HuH-7 (cell line): ENCODE results near the gene SNX12.
"Not testable (repeated sequence)": the region's sequence is repeated elsewhere in the genome, so short reads cannot be mapped to it uniquely, and the experiment has no call there.

Experiments used
- DNase-seq: peaks from one replicate; pipeline ENCODE4 v3.0.0; 2011; ENCODE audit warnings: low spot score

Gene SNX12

GRCh38 chrX:71091263-71091662, 23.1 kb upstream of the SNX12 start:
- DNase-seq, result no peak

GRCh38 chrX:71085900-71086299, 17.8 kb upstream of the SNX12 start:
- DNase-seq, result no peak

DNA sequence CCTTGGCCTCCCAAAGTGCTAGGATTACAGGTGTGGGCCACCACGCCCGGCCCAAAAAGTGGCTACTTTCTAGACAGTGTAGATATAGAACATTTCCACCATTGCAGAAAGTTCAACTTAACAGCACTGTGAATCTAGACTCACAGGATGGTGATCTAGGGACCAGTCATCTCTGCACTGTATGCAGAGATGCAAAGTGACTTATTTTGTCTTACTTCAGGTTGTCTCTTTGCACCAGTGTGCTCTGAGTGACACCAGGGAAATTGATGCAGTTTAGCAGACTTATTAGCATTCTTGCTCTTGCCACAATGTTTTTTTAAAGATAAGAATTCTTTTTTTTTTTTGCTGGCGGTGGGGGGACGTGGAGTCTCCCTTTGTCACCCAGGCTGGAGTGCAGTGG, 14.7 kb upstream of the SNX12 start:
- no peak for DNase-seq

DNA sequence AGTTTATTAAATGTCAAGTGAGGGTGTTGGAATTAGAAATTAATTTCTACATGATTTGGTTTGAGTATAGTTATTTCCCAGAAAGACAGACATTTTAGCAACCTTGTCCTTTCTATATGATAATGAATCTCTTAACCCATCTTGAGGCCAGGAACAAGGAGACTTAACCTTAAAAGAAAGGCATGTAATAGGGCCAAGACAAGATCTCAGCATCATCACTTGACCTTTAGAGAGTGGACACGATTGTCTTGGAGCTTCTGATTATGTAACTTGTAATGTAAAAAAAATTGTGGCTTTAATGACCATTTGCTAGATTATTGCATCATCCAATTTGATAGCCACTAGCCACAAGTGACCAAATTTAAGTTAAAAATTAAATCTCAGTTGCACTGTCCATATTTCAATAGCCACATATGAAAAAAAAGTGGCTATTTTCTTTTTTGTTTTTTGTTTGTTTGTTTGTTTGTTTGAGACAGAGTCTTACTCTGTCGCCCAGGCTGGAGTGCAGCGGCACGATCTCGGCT, 14.1 kb upstream of the SNX12 start:
- DNase-seq, result no peak

DNA sequence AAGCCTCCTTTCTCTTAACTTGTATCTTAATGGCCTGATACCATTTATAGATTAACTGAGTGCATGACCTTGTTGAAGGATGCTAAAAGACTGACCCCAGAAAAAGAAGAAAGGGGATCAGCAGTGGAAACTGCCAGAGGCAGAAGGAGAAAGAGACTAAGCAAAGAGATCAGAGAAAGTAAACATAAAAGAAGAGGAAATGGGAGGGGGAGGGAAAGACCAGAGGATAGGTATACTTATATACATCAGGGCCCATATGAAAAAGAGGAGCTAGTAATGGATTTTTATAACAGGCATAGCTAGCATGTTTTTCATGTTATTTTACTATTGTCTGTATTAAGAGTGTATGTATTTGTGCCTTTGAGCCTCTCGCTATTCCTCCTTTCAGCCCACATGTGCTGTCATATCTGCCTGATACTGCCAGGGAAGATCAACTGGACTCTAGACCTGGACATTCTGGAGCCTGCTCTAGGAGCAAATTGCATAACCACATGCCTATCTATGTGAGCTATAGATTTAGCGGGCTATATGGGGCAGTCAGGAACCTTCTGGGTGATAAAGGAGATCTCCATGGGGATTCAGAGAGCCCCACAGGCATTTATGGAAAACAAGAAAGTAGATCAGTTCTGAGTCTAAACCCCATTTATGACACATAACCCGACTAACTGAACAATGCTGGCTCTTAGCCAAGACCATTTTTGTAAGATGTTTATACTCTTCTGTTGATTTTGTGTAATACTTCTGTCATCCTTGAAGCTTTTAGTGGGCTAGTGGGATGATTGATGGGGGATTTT, 13.4 kb upstream of the SNX12 start:
- no peak for DNase-seq

- DNase-seq, result no peak
These were observed 2.4 kb upstream of the SNX12 start for GRCh38 chrX:71070531-71070930.

GRCh38 chrX:71067712-71068043, 456 bp downstream of the SNX12 start:
- DNase-seq, result no peak

DNA sequence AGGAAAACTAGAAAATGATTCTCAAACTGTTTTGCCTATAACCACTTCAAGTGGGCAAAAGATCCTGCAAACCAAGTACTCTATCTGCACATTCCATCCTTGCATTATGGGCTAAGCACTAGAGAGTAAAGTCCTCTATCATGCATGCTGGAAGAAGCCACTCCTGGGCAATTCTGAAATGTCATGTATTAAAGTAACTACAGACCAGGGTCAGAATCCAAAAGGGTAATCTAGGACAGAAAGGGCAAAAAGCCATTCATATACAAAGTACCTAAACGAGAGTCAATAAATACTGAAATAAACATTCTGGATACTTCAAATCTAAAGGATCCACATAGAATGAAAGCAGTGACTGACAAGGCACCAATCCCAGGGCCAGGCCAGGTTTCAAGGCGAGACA, 1.0 kb downstream of the SNX12 start:
- DNase-seq, result no peak

DNA sequence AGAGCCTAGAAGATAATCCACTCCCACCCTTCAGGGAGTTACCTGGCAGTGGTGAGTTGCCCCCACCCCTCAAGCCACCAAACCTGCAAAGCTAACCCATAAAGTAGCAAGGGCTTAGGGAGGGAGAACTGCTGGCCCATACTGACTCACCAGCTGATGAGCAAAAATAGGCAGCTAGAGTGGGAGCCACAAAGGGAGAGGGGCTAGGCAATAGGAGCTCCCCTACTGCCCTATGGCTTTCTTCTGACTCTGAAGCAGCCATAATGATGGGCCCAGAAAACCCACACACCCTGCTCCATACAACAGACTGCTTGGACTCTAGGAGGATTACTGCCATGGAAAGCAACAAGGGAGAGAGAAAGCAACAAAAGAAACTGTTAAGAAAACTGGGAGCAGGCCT, 8.0 kb downstream of the SNX12 start:
- DNase-seq, result no peak

DNA sequence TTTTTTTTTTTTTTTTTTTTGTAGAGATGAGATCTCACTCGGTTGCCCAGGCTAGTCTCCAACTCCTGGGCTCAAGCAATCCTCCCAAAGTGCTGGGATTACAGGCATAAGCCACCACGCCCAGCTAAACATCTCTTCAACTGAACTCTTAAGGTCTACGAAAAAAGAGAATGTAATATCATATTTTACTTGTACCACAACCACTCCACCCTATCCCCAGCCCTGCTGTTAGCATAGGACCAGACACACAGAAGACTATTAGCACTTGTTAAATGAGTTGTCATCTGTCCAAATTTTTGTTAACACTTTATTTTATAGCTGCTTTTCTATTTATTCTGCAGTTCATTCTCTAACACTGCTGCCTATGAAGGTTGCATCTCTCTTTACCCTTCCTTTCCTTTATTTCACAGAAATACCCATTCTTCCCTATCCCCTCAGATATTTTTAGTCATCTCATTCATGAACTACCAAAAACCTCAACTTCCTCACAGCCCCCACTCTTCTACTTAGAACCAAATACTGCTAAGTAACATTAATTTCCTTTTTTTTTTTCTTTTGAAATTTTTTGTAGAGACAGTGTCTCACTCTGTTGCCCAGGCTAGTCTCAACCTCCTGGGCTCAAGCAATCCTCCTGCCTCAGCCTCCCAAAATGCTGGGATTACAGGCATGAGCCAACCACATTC, 10.1 kb downstream of the SNX12 start:
- no peak for DNase-seq

DNA sequence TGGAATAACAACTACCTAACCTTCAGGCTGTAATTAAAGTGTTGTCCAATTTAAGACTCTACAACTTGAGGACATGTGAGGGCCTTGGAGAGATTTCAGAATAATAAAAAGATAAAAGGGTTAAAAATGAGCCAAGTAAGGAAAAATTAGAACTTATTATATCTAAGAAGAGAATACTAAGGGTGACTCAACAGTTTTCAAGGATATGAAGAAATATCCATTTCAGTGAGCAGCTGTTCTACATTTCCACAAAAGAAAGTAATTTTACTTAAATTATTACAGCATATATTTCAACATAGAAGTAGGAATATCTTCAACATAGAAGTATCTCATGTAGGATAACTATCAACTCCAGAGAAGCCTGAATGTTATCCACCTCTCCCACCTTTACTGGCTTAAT, 11.3 kb downstream of the SNX12 start:
- no peak for DNase-seq

DNA sequence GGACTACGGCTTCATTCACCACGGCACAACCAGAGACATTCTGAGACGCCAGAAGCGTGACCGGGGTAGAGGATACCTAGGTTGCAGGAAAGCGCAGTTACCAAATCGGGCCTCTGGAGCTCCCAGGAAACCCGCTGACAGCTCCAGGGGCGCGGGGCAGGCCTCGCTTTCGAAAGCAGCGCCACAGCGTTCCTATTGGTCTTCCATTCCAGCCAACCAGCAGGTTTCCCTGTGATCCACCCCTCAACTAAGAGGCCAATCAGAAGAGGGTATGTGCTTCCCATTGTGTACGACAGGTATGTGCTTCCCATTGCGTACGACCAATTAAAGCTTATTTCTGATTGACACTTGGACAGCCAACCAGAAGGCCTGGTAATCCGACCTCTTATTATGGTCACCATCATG, 14.9 kb downstream of the SNX12 start:
- no peak for DNase-seq

DNA sequence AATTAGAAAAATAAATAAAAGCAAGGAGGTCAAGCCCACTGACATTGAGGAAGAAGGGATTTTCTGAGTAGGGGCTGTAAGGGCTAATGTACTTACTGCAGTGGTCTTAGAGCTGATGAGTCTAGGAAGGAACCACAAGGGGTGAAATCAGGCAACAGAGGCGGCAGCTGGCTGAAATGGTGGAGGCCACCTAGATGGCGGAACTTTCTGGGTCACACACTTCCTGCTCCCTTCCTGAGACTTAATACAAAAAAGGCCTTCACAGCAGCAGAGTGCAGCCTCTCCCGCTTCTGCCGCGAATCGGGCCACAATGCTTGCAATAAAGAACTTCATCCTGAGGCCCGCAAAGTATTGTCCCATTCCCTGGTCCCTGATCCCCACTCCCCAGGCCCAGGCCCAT, 15.4 kb downstream of the SNX12 start:
- DNase-seq, result no peak

DNA sequence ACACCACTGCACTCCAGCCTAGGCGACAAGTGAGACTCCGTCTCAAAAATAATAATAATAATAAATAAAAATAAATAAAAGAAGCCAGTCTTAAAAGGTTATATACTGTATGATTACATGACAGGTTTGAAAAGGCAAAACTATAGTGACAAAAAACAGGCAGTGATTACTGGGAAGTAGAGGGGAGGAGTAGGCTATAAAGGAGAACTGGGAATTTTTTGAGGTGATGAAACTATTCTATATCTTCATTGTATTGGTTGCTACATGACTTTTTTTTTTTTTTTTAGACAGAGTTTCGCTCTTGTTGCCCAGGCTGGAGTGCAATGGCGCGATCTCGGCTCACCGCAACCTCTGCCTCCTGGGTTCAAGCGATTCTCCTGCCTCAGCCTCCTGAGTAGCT, 20.2 kb downstream of the SNX12 start:
- not testable (repeated sequence) for DNase-seq

GRCh38 chrX:71017396-71017939, 50.7 kb downstream of the SNX12 start:
- DNase-seq, result no peak
